ENCODE measurements around the gene G6PC3.
A peak's percentile ranks its signal among the peaks of the same experiment; 100 is the strongest.
"Not testable (repeated sequence)": the region's sequence is repeated elsewhere in the genome, so short reads cannot be mapped to it uniquely, and the experiment has no call there.

G6PC3 gene

GRCh38 chr17:44105941-44106340 is 35.4 kb downstream of the G6PC3 start:
- DNase-seq (ENCODE audit: low read depth in 2 of 3, low spot score in 2 of 3): no peak

DNA sequence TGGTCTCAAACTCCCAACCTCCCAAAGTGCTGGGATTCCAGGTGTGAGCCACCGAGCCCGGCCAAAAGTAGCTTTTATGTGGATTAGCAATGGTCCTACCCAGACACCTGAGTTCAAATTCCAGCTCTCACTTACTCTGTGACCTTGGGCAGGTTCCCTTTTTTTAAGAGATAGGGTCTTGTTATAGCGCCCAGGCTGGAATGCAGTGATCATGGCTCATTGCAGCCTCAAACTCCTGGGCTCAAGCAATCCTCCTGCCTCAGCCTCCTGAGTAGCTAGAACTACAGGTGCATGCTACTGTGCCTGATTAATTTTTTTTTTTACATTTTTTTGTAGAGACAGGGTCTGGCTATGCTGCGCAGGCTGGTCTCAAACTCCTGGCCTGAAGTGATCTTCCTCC is 36.3 kb downstream of the G6PC3 start:
- no peak for DNase-seq (ENCODE audit: low read depth in 2 of 3, low spot score in 2 of 3)

DNA sequence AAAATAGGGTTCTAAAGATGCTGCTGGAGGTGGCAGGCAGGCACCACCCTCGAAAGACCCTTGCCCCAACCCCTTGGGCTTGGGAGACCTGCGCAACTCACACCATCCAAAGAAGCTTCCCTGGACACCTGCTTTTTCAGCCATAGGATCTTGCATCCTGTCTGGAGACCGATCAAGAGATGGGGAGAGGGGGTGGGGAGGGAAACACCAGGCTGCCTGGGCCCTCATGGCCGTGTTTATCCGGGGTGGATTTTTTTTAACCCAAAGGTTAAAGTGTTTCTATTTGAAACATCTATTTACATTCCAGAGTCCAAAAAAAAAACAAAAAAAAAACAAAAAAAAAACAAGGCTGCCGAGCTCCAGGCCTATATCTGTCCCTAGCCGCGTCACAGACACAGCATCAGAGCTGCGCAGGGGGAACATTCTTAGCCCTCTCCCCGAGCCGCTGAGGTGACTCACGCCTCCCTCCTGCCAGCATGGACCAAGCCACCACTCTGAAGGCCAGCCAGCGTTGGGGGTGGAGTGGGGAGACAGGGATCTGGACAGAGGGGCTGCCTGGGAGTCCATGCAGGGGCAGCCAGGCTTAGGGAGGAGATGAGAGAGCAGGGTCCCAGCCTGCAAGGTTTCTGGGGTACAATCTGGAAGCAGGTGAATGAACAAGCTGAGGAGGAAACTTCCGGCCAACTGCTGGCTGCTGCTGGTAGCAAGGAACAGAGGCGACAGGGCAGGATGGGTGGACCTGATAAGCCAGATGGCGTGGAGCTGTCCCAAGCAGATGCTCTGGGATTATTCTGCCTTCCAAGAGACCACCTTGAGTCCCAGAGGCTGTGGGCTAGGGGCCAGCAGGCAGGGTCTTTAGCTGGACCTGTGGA is 38.1 kb downstream of the G6PC3 start:
- no peak for DNase-seq (ENCODE audit: low read depth in 2 of 3, low spot score in 2 of 3)

GRCh38 chr17:44109312-44109630 is 38.7 kb downstream of the G6PC3 start:
- no peak for DNase-seq (ENCODE audit: low read depth in 2 of 3, low spot score in 2 of 3)

- no peak for DNase-seq (ENCODE audit: low read depth in 2 of 3, low spot score in 2 of 3)
Observed at GRCh38 chr17:44110011-44110686, 39.6 kb downstream of the G6PC3 start.

DNA sequence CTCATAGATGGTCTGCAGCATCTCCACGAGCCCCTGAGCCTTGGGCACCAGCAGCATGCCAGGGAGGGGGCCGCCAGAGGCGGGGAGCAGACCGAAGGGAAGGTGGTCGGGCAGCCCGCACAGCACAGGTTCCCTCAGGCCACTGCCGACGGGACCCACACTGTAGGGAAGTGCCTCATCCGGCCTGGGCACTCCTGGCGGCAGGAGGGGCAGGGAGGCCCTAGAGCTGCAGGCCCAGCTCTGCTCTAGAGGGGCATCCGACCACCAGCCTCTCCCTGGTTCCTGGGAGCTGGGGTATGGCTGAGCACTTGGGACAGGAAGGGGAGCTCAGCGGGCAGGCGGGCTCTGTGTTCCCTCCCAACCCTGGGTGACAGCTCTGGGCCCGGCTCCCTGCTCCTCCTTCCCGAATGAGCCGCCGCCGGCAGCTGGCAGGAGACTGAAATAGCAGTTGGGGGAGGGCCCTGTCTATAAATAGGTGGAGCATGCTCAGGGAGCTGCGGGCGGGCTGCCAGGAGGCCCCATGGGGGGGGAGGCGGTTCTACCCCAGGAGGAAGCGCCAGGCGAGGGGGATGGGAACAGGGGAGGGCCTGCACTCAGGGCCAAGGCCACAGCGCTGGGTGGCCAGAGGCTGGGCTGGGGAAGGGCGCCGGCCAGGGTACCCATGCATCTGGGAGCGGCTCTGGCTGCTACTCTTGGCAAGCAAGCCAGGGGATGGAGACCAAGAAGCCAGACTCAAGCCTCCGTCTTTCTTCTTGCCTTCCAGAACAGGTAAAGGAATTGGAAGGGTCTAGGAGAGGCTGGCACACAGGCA is 40.5 kb downstream of the G6PC3 start:
- DNase-seq (ENCODE audit: low read depth in 2 of 3, low spot score in 2 of 3): peak in 2 of 3 experiments; percentile 10 to 36

DNA sequence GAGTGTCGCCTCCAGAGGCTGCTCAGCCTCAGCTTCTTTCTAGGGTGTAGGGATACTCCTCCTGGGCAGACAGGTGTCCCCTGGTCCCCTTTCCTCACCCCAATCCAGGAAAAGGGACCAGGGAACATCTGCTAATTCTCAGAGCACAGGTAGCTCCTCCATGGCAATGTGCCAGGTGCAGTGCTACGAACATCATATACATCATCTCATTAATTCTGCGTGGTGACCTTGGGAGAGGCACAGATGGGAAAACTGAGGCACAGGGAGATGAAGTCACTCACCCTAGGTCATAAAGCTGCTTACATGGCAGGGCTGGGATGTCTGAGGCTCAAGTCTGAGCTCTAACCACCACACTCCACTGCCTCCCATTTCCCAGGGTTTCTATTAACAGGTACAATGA is 41.2 kb downstream of the G6PC3 start:
- DNase-seq (ENCODE audit: low read depth in 2 of 3, low spot score in 2 of 3): no peak

DNA sequence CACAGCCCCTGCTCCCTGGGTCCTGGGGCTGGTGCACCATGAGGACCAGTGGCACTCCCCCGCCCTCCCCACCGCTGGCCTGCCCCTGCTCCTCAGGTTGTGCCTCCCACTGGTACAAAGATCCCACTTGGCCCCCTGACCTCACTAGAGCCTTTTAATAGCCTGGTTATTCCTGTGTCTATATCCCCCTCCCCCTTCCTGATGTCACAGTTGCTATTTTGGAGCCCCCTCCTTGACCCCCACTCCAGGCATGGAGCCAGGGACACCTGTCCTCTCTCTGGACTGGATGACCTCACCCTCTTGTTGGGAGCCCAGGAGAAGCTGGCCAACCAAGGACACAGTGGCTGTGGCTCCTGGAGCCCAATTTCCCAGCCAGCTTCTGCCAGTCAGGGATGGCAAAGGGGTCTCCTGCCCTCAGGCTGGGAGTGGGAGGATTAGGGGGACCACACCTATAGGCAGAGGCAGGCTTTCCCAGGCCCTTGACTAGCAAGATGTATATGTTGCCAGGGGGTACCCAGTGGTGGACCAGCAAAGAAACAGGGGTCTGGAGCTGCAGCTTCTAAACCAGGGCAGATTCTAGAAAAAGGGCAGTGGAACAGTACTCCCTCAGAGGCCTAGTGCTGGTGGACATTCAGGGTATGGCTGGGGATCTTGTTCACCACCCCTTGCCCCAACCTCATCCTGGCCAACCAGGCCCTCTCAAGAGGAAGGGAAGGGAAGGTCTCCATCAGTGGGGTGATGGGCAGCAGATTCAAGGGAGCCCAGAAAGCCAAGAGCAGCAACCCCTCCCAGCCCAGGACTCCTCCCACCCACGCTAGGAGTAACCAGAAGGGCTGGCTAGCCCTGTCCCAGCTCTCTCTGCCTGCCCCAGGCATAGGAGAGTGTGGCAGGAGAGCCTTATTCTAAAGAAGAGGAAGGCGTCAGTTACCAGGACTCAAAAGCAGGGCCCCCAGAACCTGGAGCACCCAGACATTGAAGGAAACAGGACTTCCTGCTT is 42.0 kb downstream of the G6PC3 start:
- DNase-seq (ENCODE audit: low read depth in 2 of 3, low spot score in 2 of 3): no peak

GRCh38 chr17:44113382-44113781 is 42.8 kb downstream of the G6PC3 start:
- no peak for DNase-seq (ENCODE audit: low read depth in 2 of 3, low spot score in 2 of 3)

GRCh38 chr17:44113868-44114840 is 43.6 kb downstream of the G6PC3 start:
- DNase-seq (ENCODE audit: low read depth in 2 of 3, low spot score in 2 of 3): no peak

- DNase-seq (ENCODE audit: low read depth in 2 of 3, low spot score in 2 of 3): no peak
Observed at GRCh38 chr17:44115585-44116415, 45.3 kb downstream of the G6PC3 start.

DNA sequence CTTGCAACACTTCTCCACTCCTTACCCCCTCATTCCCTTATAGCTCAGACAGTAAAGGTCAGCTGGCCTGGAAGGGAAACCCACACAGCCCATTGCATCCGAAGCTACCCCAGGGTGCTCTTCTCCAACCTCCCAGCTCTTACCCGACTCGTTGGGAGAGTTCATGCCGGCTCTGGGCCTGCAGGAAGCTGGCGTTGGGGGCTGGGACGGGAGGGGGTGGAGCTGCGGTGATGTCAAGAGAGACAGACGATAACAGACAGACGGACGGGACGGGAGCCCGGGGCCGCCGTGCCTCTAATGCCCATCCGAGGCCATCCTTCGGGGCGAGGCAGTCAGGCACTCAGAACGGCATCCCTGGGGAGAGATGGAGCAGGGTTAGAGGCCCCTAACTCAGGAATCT is 46.8 kb downstream of the G6PC3 start:
- no peak for DNase-seq (ENCODE audit: low read depth in 2 of 3, low spot score in 2 of 3)

DNA sequence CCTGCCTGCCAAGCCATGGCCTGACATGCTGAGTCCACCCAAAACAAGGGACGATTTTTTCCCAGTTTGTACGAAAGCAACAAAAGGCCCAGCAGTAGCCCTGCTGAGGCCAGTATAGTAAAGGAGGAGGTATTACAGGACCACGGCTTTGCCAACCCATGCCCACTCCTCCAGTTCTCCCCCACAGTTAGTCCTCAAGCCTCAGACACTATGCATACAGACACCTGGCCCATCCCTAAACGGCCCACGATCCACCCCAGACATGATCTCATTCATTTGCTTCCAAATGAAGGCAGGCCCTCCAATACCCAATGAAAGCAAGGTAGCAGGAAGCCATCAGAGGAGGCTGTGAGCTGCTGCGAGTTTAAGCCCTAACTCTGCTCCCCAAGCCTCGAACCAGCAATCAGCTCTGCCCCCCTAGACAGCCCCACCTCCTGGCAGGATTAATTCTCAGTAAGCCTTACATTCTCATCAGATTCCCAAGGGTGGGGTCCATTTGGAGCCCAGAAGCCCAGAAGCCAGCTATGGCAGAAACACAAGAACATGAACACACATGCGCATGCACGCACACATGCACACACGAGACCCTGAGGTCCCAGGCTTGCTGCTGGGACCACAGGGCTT is 48.0 kb downstream of the G6PC3 start:
- DNase-seq (ENCODE audit: low read depth in 2 of 3, low spot score in 2 of 3): no peak

GRCh38 chr17:44119062-44119461 is 48.5 kb downstream of the G6PC3 start:
- no peak for DNase-seq (ENCODE audit: low read depth in 2 of 3, low spot score in 2 of 3)

- DNase-seq (ENCODE audit: low read depth in 2 of 3, low spot score in 2 of 3): no peak
Observed at GRCh38 chr17:44119798-44120197, 49.3 kb downstream of the G6PC3 start.

- DNase-seq (ENCODE audit: low read depth in 2 of 3, low spot score in 2 of 3): not testable (repeated sequence)
Observed at GRCh38 chr17:44120281-44120680, 49.7 kb downstream of the G6PC3 start.

DNA sequence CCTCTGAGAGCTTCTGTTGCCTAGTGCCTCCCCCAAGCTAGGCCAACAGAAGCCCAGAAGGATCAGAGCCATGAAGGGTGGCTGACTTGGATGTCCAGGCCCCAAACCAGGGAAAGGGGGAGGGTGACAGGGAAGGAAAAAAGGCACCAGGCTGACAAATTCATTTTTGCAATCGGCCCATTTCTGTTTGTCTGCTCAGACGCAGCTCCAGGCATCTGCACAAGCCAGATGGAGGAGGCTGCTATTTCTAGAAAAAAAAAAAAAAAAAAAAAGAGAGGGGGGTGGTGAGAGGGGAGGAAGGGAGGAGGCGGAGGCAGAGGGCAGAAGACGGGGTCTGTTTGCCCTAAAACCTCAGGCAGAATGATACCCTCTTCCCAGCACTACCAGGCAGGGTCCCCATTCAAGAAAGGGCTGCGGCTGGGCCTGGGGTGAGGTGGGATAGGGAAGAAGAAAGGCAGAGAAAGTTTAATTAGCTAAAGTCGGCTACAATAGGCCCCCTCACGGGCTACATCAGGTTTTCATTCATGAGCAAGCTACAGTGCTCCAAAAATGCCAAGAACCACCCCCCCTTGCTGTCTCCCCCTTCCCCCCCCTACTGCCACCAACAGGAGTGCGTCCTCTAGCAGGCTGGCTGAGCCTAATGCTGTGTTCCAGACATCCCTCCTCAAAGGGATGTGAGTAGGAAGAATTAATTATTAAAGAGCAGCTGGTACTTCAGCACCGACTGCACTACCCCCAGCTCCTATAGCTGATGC is 50.5 kb downstream of the G6PC3 start:
- DNase-seq (ENCODE audit: low read depth in 2 of 3, low spot score in 2 of 3): no peak
